T-helper 1 cell treated with Interleukin-12 subunit alpha and Interleukin-12 subunit beta and Interleukin-4 antibody, amounts not matched to agents 30 ng/mL and 1 ng/mL, for 36 hours (primary cell): ENCODE results near the gene NDUFS2. TPM values are rescaled to one million over a fixed set of nuclear protein-coding genes. Genes with fewer than 3 reads are reported as not detected.

Experiments
- intact Hi-C: fragments of 100-400 bp; cut with micrococcal nuclease; formaldehyde crosslinking; loops from one replicate; pipeline ENCODE4 v1.15.1; 2024
- total RNA-seq: library from RNA; stranded (reverse); gene quantifications from 2 replicates; pipeline ENCODE4 v1.2.3, GENCODE V29; 2022

The NDUFS2 gene
- total RNA-seq, 1 donor from 2014 or later, result 88.5 TPM

DNA sequence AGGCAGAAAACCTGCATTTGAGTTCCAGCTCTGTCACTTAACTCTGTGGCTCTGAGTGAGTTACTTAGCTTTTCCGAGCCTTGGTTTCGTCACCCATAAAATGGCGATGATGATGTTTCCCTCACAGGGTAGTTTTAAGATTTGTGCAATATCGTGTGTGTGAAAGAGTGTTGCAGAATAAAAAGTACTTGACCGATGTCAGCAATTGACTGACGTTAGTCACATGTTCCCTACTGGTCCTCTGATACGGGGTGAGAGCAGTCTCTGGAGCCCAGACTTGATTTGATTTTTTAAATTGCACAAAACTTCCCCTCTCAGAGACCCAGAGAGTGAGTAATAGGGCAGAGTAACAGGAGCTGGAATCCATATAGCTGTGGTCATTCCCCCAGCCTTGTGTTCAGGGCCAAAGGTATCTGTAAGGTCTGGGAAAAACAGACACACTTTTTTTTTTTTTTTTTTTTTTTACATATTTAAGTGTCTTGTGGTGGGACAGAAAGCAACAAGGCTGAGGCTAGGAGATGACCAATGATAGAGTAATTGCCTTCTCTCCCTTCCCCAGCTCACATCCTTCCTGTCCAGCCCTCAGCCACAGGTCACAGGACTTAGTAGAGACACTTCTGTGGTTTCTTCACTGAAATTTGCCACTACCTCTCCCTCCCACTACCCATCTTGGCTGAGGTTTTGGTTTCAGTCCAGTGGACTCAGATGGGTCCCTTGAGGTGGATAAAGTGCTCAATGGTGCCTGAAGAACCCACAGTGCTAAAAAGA lies 15.0 kb downstream of the NDUFS2 start:
- intact Hi-C loops, result no loop called here

DNA sequence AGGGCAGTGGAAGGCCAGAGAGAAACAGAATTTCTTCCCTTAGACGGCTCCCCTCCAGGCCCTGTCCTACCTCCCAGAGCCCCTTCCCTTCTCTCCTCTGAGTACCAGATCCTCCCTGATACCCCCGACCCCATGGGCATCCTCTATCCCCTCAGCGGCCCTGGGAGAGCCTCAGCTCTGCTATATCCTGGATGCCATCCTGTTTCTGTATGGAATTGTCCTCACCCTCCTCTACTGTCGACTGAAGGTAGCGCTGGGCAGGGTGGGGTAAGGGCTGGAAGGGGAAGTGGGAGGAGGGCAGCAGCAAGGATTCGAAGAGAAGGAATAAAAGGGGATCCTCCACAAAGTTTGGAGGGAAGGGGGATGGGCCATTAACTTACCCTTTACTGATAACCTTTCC lies 15.7 kb downstream of the NDUFS2 start:
- intact Hi-C loops, result no loop called here

- intact Hi-C loops, result no loop called here
These were observed 16.3 kb downstream of the NDUFS2 start for GRCh38 chr1:161218301-161219077.

- intact Hi-C loops, result no loop called here
These were observed 17.1 kb downstream of the NDUFS2 start for GRCh38 chr1:161219078-161219892.

DNA sequence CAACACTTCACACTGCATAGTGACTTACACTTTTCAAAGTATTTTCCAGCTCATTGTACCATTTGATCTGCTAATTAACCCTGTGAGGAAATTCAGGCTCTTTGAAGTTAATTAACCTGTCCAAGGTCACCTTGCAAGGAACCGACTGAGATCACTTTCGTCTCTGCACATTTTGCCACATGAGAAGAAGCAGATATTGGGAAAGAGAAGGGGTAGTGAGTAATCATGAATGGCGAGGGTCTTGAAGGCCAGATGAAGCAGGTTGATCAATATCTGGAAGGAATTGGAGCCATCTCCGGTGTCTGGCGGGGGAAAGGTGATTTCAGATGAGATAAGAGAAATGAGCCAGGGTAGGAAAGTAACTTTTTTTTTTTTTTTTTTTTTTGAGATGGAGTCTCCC lies 17.8 kb downstream of the NDUFS2 start:
- intact Hi-C loops, result loop anchor here (10.0 kb wide), 1 partner anchor 315 kb away; no protein-coding TSS in a partner anchor

DNA sequence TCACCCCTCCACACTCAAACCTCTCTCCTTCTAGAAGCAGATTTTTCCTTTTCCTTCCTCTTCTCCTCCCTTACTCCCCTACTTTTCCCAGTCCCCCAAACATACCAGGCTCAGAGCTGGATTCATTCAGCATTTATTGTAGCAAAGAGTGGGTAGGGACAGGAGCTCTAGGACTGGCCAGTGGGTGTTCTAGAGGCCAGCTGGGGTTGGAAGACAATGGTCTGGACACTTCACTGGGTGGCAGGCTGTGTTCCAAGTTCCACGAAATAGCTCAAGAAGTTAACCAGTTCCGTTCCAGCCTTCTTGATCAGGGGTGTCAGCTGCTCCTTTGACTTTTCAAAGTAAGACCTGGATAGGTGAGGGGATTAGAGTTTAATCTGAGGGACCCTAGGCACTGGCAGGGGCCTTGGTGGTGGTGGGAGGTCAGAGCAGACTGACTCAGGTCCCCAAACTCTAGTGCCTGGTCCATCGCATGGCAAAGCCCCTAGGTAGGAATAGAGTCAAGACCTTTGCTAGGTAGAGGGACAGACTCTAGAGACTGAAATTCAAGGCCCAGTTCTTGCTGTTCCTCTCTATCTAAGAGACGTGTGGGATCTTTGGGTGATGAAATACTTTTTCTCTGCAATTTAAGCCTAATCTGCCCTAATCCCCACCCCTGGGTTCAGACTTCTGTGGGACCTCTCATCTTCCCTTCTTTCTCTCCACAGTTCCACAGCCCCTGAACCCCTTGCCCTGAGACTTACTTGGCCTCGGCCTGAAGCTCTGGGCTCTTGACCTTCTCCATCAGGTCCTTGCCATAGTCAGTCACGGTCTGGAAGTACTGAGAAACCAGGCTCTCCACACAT lies 20.2 kb downstream of the NDUFS2 start:
- intact Hi-C loops, result loop anchor here (10.0 kb wide), 1 partner anchor 312 kb away; no protein-coding TSS in a partner anchor

DNA sequence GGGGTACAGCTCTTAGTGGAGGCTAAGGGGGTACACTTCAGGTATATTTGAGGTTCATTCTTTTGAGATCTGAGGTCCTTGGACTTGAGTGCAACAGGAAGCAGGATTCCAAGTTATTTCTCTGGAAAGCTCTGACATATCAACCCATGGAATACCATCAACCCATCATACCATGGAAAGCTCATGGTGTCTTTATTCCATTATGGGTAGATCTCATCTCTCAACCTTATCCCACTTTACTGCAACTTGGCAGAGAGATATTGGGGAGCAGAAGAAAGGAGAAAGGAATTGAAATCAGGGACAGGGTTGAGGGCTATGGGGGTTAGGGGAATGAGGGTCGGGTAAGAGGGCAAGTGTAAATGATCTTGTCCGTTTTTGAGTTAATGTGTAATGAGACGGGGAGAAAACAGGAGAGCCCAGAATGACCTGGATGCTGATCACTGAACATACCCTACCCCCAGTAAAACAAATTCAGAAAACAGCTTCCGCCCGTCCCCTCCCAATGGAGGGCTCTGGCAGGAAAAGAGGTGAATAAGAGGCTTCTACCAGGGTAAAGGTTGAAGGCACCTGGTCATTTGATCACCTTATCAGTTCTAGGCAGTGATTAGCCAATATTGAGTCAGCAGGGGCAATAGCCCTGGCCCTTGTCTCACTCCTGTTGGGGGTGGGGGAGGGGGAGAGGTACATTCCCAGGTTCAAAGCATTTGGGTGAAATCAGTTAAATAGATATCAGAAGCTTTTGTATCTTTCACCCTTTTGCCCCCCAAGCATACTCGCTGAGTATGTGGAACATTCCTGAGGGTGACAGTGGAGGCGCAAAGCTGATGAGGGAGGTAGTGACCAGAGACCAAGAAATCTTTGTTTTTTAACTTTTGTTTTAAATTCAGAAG lies 21.9 kb downstream of the NDUFS2 start:
- intact Hi-C loops, result loop anchor here (2.0 to 10.0 kb wide), 2 partner anchors 311 to 961 kb away; partner anchors contain the start of gene DCAF8

DNA sequence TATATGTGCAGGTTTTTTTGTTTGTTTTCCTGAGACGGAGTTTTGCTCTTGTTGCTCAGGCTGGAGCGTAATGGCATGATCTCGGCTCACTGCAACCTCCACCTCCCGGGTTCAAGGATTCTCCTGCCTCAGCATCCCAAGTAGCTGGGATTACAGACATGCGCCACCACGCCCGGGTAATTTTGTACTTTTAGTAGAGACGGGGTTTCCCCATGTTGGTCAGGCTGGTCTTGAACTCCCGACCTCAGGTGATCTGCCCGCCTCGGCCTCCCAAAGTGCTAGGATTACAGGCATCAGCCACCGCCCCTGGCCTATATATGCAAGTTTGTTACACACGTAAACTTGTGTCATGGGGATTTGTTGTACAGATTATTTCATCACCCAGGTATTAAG lies 22.5 kb downstream of the NDUFS2 start:
- intact Hi-C loops, result loop anchor here (1.0 to 10.0 kb wide), 15 partner anchors 14 to 1127 kb away; partner anchors contain the start of genes B4GALT3, CD48, DCAF8 and IGSF8

- intact Hi-C loops, result loop anchor here (1.0 to 10.0 kb wide), 15 partner anchors 15 to 1128 kb away; partner anchors contain the start of genes B4GALT3, CD48, DCAF8 and IGSF8
These were observed 23.0 kb downstream of the NDUFS2 start for GRCh38 chr1:161225178-161225533.

DNA sequence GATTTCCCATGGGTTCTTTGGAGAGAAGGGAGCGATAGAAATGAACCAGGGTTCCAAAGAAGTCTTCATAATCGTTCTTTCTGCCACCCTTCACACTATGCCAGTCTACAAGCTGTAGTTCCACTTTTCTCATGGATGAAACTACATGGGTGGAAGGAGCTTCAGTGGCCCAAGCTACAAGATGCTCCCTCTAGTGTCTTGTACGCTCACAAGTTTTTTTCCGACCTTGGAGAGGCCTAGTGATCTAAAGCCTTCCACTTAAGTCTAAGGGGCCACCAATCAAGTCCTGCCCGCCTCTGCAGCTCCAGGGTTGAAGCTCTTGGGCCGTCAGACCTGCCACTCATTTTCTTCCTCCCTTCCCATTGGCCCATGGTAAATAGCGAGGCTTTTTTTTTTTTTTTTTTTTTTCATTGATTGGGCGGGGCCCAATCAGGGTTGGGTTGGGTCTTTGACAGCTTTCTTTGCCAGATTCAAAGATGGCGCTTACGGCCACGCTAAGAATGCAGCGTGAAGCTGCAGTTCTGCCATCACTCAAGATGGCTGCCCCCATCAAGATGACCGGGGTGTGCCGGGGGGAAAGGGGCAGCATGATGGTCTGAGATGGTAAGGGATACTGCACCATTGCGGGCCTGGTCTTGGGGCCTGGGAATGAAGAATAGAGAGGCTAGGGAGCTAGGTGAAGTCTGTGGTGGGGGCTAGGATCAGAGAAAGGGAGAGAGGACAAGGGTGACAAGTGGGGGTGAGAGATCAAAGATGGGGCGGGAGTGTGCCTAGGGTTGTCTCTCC lies 23.6 kb downstream of the NDUFS2 start, which contains the start of gene TOMM40L:
TOMM40L (plus strand) TSS at position 527 of the 786 bp plus-strand sequence. CDS start 430 bp downstream, outside the sequence.
- intact Hi-C loops, result loop anchor here (1.0 to 10.0 kb wide), 16 partner anchors 15 to 1128 kb away; partner anchors contain the start of genes B4GALT3, CD48, DCAF8 and IGSF8

DNA sequence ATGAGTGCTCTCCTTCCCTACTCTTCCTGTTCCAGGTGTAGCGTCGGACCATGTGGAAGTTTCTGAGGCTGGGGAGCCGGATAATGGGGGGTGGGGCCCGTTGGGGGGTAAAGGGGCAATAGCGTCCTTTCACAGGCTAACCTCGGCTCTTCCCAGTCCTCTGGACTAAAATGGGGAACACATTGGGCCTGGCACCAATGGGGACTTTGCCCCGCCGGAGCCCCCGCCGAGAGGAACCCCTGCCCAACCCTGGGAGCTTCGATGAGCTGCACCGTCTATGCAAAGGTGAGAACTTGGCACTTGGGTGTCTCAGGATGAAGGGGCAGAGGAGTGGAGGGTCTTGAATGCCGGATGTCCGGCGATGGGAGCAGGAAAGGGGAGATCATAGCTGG lies 24.1 kb downstream of the NDUFS2 start:
- intact Hi-C loops, result loop anchor here (2.0 to 10.0 kb wide), 6 partner anchors 164 to 1129 kb away; partner anchors contain the start of genes CD48, IGSF8 and USF1

DNA sequence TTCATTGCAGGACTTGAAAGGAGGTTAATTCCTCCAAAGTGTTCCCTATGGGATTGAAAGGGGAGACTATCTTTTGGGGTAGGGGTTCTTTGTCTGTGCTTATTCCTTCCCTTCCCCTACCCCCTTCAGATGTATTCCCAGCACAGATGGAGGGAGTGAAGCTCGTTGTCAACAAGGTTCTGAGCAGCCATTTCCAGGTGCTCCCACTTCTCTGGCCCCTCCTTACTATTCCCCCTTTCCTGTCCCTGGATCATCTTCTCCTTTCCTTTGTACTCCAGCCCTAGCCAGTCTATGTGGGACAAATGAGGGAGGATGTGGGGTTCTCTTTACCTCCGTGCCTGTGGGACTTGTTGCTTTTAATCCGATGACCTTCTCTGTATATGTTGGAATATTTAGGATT lies 24.6 kb downstream of the NDUFS2 start:
- intact Hi-C loops, result loop anchor here (1.0 to 10.0 kb wide), 11 partner anchors 32 to 1129 kb away; partner anchors contain the start of genes CD48, DEDD, IGSF8 and PCP4L1

- intact Hi-C loops, result loop anchor here (1.0 to 10.0 kb wide), 11 partner anchors 31 to 1130 kb away; partner anchors contain the start of genes CD48, DEDD, IGSF8 and PCP4L1
These were observed 25.2 kb downstream of the NDUFS2 start for GRCh38 chr1:161227196-161227871.

- intact Hi-C loops, result loop anchor here (5.0 to 10.0 kb wide), 5 partner anchors 181 to 1131 kb away; partner anchors contain the start of genes CD48, IGSF8 and USF1
These were observed 25.9 kb downstream of the NDUFS2 start for GRCh38 chr1:161228032-161228431.

GRCh38 chr1:161229896-161230295 lies 27.7 kb downstream of the NDUFS2 start:
- intact Hi-C loops, result loop anchor here (5.0 to 10.0 kb wide), 5 partner anchors 183 to 1133 kb away; partner anchors contain the start of genes CD48, IGSF8 and USF1

DNA sequence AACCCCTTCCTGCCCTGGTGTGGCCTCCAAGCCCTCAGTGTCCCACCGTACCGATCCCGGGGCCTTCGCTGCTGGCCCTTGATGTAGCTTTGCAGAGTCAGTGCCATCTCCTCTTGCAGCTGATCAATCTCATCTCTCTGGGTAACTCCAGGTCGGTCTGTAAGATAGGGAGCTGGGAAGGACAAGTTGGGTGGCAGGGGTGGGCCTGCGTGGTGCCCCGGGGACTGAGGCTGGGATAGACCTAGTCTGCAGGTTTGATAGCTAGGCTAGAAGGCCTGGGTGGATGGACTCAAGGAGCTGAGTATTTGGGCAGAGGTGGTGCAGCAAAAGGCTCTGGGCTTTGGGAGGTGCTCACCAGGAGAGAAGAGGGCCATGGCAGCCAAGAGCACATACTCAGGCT lies 28.6 kb downstream of the NDUFS2 start:
- intact Hi-C loops, result no loop called here

- intact Hi-C loops, result no loop called here
These were observed 30.9 kb downstream of the NDUFS2 start for GRCh38 chr1:161233102-161233501.
